ENCODE measurements around the gene DDAH2. TPM values are rescaled to one million over a fixed set of nuclear protein-coding genes. Genes with fewer than 3 reads are reported as not detected.

The DDAH2 gene
- total and polyA plus RNA-seq, 10 of the 15 experiments (the other 5 are each of a cell fraction or from before 2014, with no cell fraction given) = 0.35 to 9.9 (median 6.2) TPM

DNA sequence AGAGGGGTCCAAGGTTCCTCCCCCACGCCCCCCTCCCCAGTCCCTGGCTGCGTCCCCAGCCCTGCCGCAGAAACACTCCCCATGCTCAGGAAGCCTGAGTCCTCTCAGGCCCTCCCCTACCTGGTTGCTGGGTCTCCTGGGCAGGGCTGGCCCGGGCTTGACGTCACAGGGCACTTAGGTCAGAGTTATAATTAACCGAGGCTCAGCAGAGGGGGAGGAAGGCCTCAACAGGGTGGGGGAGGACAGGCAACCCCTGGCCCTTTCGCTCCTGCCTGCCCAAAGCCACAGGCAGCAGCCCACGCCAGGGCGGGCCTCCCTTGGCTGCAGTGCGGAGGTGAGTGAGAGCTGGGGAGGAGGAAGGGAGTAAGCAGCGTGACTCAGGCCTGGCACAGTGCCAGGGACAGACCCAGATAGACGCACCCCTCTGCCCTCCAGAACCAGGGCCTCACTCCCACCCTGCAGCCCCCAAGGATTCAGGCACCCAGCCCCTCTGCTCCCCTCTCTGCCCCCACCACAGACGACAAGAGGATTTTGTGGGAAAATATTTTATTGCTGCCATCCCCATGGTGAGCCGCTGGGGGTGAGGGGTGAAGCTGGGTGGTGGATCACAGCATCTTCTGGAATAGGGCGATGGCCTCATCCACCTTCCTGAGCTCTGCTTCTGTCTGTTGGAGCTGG, 48.0 kb upstream of the DDAH2 start, which contains the start of gene VWA7 (continued):
- TF ChIP-seq, protein P1, sequence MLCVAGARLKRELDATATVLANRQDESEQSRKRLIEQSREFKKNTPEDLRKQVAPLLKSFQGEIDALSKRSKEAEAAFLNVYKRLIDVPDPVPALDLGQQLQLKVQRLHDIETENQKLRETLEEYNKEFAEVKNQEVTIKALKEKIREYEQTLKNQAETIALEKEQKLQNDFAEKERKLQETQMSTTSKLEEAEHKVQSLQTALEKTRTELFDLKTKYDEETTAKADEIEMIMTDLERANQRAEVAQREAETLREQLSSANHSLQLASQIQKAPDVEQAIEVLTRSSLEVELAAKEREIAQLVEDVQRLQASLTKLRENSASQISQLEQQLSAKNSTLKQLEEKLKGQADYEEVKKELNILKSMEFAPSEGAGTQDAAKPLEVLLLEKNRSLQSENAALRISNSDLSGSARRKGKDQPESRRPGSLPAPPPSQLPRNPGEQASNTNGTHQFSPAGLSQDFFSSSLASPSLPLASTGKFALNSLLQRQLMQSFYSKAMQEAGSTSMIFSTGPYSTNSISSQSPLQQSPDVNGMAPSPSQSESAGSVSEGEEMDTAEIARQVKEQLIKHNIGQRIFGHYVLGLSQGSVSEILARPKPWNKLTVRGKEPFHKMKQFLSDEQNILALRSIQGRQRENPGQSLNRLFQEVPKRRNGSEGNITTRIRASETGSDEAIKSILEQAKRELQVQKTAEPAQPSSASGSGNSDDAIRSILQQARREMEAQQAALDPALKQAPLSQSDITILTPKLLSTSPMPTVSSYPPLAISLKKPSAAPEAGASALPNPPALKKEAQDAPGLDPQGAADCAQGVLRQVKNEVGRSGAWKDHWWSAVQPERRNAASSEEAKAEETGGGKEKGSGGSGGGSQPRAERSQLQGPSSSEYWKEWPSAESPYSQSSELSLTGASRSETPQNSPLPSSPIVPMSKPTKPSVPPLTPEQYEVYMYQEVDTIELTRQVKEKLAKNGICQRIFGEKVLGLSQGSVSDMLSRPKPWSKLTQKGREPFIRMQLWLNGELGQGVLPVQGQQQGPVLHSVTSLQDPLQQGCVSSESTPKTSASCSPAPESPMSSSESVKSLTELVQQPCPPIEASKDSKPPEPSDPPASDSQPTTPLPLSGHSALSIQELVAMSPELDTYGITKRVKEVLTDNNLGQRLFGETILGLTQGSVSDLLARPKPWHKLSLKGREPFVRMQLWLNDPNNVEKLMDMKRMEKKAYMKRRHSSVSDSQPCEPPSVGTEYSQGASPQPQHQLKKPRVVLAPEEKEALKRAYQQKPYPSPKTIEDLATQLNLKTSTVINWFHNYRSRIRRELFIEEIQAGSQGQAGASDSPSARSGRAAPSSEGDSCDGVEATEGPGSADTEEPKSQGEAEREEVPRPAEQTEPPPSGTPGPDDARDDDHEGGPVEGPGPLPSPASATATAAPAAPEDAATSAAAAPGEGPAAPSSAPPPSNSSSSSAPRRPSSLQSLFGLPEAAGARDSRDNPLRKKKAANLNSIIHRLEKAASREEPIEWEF (IDR thresholded peaks at IDR 0.05; ENCODE audit: insufficient replicate concordance, low read depth, low read length) = no peak
- peak; percentile 79 for TF ChIP-seq EED (IDR thresholded peaks at IDR 0.05; ENCODE audit: low read depth)
- no peak for TF ChIP-seq NFXL1 (IDR thresholded peaks at IDR 0.05; ENCODE audit: borderline replicate concordance)
- 0 out of 2 replicates have a peak, but pooled peaks have one; percentile 16 for TF ChIP-seq ZNF207 (IDR thresholded peaks at IDR 0.05; ENCODE audit: borderline replicate concordance)
- peak; percentile 70 to 90; a peak in 3 of 4 replicates for TF ChIP-seq BHLHE40 (IDR thresholded peaks at IDR 0.05; ENCODE audit: borderline replicate concordance in 1 of 2, low read depth in 2 of 2, low read length in 1 of 2)
- peak; percentile 86; the same call in 1 of the 2 replicates for TF ChIP-seq PAX5 (IDR thresholded peaks at IDR 0.05; ENCODE audit: borderline replicate concordance, low read depth, low read length)
- no peak for TF ChIP-seq SPI1 (IDR thresholded peaks at IDR 0.05; ENCODE audit: borderline replicate concordance, insufficient read depth, low read depth, low read length)
- peak; percentile 69; the same call in 1 of the 2 replicates for TF ChIP-seq NFIC (IDR thresholded peaks at IDR 0.05; ENCODE audit: low read depth, low read length)
- no peak for TF ChIP-seq ETV6 (conservative IDR thresholded peaks at IDR 0.05 in 1 of 2, IDR thresholded peaks at IDR 0.05 in 1 of 2; ENCODE audit: borderline replicate concordance in 1 of 2, low read depth in 1 of 2)
- no peak for TF ChIP-seq MYC (IDR thresholded peaks at IDR 0.05; ENCODE audit: insufficient read depth, insufficient read length, insufficient replicate concordance, low read length, severe bottlenecking)
- TF ChIP-seq HDAC2 (IDR thresholded peaks at IDR 0.05) = no peak
- no peak for TF ChIP-seq TCF3 (IDR thresholded peaks at IDR 0.05; ENCODE audit: borderline replicate concordance, insufficient read depth, low read depth, low read length)
- peak; percentile 73; the same call in 1 of the 2 replicates for TF ChIP-seq POLR2AphosphoS5 (IDR thresholded peaks at IDR 0.05; ENCODE audit: low read length)
- TF ChIP-seq POLR2A (IDR thresholded peaks at IDR 0.05; ENCODE audit: low read depth, low read length) = peak; percentile 72
- no peak for TF ChIP-seq ZNF622 (IDR thresholded peaks at IDR 0.05)
- peak; percentile 96 for TF ChIP-seq ATF7 (IDR thresholded peaks at IDR 0.05; ENCODE audit: low read depth)
- peak; percentile 94 for TF ChIP-seq CREM (IDR thresholded peaks at IDR 0.05; ENCODE audit: low read depth)
- TF ChIP-seq, protein P2, sequence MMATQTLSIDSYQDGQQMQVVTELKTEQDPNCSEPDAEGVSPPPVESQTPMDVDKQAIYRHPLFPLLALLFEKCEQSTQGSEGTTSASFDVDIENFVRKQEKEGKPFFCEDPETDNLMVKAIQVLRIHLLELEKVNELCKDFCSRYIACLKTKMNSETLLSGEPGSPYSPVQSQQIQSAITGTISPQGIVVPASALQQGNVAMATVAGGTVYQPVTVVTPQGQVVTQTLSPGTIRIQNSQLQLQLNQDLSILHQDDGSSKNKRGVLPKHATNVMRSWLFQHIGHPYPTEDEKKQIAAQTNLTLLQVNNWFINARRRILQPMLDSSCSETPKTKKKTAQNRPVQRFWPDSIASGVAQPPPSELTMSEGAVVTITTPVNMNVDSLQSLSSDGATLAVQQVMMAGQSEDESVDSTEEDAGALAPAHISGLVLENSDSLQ (IDR thresholded peaks at IDR 0.05) = peak; percentile 27
- peak; percentile 63; the same call in 1 of the 2 replicates for TF ChIP-seq FOXK2 (IDR thresholded peaks at IDR 0.05)
- TF ChIP-seq MTA3 (IDR thresholded peaks at IDR 0.05; ENCODE audit: borderline replicate concordance, low read length) = peak; percentile 52
- TF ChIP-seq, protein P3, sequence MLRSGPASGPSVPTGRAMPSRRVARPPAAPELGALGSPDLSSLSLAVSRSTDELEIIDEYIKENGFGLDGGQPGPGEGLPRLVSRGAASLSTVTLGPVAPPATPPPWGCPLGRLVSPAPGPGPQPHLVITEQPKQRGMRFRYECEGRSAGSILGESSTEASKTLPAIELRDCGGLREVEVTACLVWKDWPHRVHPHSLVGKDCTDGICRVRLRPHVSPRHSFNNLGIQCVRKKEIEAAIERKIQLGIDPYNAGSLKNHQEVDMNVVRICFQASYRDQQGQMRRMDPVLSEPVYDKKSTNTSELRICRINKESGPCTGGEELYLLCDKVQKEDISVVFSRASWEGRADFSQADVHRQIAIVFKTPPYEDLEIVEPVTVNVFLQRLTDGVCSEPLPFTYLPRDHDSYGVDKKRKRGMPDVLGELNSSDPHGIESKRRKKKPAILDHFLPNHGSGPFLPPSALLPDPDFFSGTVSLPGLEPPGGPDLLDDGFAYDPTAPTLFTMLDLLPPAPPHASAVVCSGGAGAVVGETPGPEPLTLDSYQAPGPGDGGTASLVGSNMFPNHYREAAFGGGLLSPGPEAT (IDR thresholded peaks at IDR 0.05; ENCODE audit: low read depth) = peak; percentile 72; the same call in 1 of the 2 replicates
- no peak for TF ChIP-seq SMC3 (IDR thresholded peaks at IDR 0.05; ENCODE audit: borderline replicate concordance, low read length)
- TF ChIP-seq NRF1 (conservative IDR thresholded peaks at IDR 0.05; ENCODE audit: low read depth, low read length) = no peak
